Adrenal gland (tissue), 5 donors: ENCODE data around the gene GAGE13.
"Not testable (repeated sequence)": the region's sequence is repeated elsewhere in the genome, so short reads cannot be mapped to it uniquely, and the experiment has no call there.

Source experiments
- CTCF ChIP-seq, 6 experiments: fragments of 450-650 bp in 4 of 6; fragments of 200-600 bp in 2 of 6; sonication (generic) in 1 of 6; IDR thresholded peaks; 1 replicate in 5 of 6; 2 replicates in 1 of 6; pipeline versions ENCODE4 v1.5.1 to v1.8.0; 2016 to 2021; ENCODE audit warnings: antibody characterized with exemption in 6 of 6, mild to moderate bottlenecking in 2 of 6, moderate library complexity in 1 of 6
- POLR2A ChIP-seq, 2 donors: fragments of 450-650 bp; IDR thresholded peaks; one replicate each; pipeline ENCODE4 v1.6.1; 2017; ENCODE audit warnings: antibody characterized with exemption in 2 of 2, mild to moderate bottlenecking in 2 of 2, moderate library complexity in 1 of 2
- donor health status: DM: no; HTN: no; CAD: no.

DNA sequence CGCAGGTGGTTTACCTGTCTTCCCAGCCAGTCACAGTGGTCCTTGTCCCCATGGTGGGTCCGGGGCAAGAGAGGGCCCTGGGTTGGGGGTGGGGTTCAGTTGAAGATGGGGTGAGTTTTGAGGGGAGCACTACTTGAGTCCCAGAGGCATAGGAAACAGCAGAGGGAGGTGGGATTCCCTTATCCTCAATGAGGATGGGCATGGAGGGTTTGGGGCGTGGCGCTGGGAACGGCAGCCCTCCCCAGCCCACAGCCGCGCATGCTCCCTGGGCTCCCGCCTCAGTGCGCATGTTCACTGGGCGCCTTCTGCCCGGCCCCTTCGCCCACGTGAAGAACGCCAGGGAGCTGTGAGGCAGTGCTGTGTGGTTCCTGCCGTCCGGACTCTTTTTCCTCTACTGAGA, at the start of gene GAGE13:
- TF ChIP-seq CTCF, POLR2A (IDR thresholded peaks at IDR 0.05): not testable (repeated sequence)
